ENCODE results near the gene TRIM40. TPM values are rescaled to one million over a fixed set of nuclear protein-coding genes. Genes with fewer than 3 reads are reported as not detected.
"Not testable (repeated sequence)": the region's sequence is repeated elsewhere in the genome, so short reads cannot be mapped to it uniquely, and the experiment has no call there.

TRIM40 gene
- total RNA-seq, 1 donor from 2014 or later = not detected

DNA sequence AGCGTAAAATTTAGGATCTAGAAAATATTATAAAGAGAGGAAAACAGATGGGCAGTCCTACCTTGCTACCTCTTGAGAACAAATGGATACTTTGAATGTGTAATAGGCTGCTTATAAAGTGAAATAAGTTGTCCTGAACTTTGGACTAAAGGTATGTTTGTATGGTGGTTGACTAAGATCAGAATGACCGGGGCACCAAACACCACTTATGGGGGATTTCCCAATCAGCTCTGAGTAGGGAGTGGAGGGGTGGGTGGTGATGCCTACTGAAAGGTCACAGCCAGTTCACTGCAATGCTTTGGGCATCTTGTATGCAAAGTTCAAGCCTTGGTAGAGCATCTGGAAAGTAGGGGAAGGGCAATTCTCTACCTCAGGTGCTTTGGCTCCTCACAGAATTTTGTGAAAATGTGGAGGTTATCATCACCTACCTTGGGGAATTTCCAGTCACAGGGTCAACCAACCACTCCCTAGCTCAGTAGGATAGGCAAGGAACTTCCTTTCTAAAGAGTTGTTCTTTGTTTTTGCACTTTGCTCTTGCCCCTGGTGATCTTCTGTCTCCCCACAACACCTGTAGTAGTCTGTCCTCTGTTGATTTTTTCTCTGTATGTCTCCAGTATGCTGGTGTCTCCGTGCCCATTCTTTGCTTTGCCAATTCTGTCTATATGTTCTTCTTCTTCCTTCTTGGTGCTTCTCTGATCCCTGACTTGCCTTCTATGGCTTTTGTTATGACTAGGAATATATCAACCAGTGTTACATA lies 22.8 kb upstream of the TRIM40 start, which contains the start of gene TRIM31:
Gene TRIM31 (minus strand): TSS at position 88 of the 757 bp plus-strand sequence. CDS start 285 bp downstream, outside the sequence.
- FAIRE-seq = no peak
- no peaks in the 10 kb centered on the region for H3K4me1 ChIP-seq (ENCODE audit: insufficient read depth, low read length)
- H2AFZ ChIP-seq (ENCODE audit: low read depth, low read length) = no peak within 1 kb of the TSS
- H3K36me3 Mint-ChIP-seq (ENCODE audit: low read depth, unreplicated experiment) = no peaks in the 10 kb centered on the region
- H3K27me3 ChIP-seq (ENCODE audit: insufficient read depth, low read length) = peaks cover 38% of the 10 kb centered on the region
- no peaks in the 10 kb centered on the region for H3K9me3 ChIP-seq (ENCODE audit: insufficient read depth, low read depth, low read length)
- no peak within 1 kb of the TSS for H3K4me2 ChIP-seq (ENCODE audit: low read length)
- H3K4me3 Mint-ChIP-seq (ENCODE audit: unreplicated experiment) = no peak within 1 kb of the TSS
- H3K4me1 Mint-ChIP-seq (ENCODE audit: low read depth, unreplicated experiment) = no peaks in the 10 kb centered on the region
- TF ChIP-seq EZH2 (IDR thresholded peaks at IDR 0.05; ENCODE audit: insufficient read depth, low read length) = no peak
- TF ChIP-seq, protein P1, sequence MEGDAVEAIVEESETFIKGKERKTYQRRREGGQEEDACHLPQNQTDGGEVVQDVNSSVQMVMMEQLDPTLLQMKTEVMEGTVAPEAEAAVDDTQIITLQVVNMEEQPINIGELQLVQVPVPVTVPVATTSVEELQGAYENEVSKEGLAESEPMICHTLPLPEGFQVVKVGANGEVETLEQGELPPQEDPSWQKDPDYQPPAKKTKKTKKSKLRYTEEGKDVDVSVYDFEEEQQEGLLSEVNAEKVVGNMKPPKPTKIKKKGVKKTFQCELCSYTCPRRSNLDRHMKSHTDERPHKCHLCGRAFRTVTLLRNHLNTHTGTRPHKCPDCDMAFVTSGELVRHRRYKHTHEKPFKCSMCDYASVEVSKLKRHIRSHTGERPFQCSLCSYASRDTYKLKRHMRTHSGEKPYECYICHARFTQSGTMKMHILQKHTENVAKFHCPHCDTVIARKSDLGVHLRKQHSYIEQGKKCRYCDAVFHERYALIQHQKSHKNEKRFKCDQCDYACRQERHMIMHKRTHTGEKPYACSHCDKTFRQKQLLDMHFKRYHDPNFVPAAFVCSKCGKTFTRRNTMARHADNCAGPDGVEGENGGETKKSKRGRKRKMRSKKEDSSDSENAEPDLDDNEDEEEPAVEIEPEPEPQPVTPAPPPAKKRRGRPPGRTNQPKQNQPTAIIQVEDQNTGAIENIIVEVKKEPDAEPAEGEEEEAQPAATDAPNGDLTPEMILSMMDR (IDR thresholded peaks at IDR 0.05; ENCODE audit: insufficient read depth, low read depth, low read length) = no peak
- no peak within 1 kb of the TSS for H3K27ac ChIP-seq (ENCODE audit: low read depth, low read length)
- no peaks in the 10 kb centered on the region for H3K36me3 ChIP-seq (ENCODE audit: insufficient read depth, low read length)
- no peak for DNase-seq (ENCODE audit: low read depth)
- peaks cover 57% of the 10 kb centered on the region for H3K27me3 Mint-ChIP-seq (ENCODE audit: low read depth, unreplicated experiment)
- no peaks in the 10 kb centered on the region for H3K79me2 ChIP-seq (ENCODE audit: insufficient read depth, low read length)
- H3K4me3 ChIP-seq (ENCODE audit: insufficient read depth, low read depth, low read length) = no peak within 1 kb of the TSS
- H3K27ac Mint-ChIP-seq (ENCODE audit: unreplicated experiment) = no peak within 1 kb of the TSS
- H4K20me1 ChIP-seq (ENCODE audit: insufficient read depth, low read length) = no peaks in the 10 kb centered on the region
- no peaks in the 10 kb centered on the region for H3K9me3 Mint-ChIP-seq (ENCODE audit: unreplicated experiment)
- no peak within 1 kb of the TSS for H3K9ac ChIP-seq (ENCODE audit: low read length)

DNA sequence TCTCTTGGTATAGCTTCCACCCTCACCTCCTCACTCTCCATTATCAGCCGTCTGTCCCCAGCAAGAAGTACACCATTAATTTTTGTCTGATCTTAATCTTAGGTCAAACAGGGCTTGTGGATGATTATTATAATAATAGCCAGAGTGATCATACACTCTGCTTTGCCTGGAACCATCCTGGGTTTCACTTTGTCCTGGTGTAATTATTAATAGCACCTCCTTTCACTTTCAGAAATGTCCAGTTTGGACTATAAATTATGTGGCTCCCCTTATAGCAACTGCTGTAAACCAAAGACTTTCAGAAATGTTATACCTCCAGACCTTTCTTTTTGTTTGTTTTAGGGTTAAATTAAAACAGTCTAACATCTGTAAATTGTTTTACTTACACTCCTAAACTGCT lies 22.1 kb upstream of the TRIM40 start:
- FAIRE-seq (no peak), DNase-seq (ENCODE audit: low read depth) (no peak)
- Histone ChIP-seq H3K9ac (ENCODE audit: low read length) (no peak overlapping the region), H3K27ac (ENCODE audit: low read depth, low read length) (no peak overlapping the region), H3K79me2 (ENCODE audit: insufficient read depth, low read length) (no peaks in the 10 kb centered on the region), H3K9me3 (ENCODE audit: insufficient read depth, low read depth, low read length) (no peaks in the 10 kb centered on the region), H2AFZ (ENCODE audit: low read depth, low read length) (no peak overlapping the region), H3K4me2 (ENCODE audit: low read length) (no peak overlapping the region), H3K36me3 (ENCODE audit: insufficient read depth, low read length) (no peaks in the 10 kb centered on the region), H4K20me1 (ENCODE audit: insufficient read depth, low read length) (no peaks in the 10 kb centered on the region), H3K27me3 (ENCODE audit: insufficient read depth, low read length) (peaks cover 35% of the 10 kb centered on the region), H3K4me3 (ENCODE audit: insufficient read depth, low read depth, low read length) (no peak overlapping the region), H3K4me1 (ENCODE audit: insufficient read depth, low read length) (no peaks in the 10 kb centered on the region)
- H3K4me3 Mint-ChIP-seq (ENCODE audit: unreplicated experiment) = no peak overlapping the region
- no peak for TF ChIP-seq EZH2 (IDR thresholded peaks at IDR 0.05; ENCODE audit: insufficient read depth, low read length)
- TF ChIP-seq, protein P1 (IDR thresholded peaks at IDR 0.05; ENCODE audit: insufficient read depth, low read depth, low read length) = no peak
- H3K4me1 Mint-ChIP-seq (ENCODE audit: low read depth, unreplicated experiment) = no peaks in the 10 kb centered on the region
- H3K36me3 Mint-ChIP-seq (ENCODE audit: low read depth, unreplicated experiment) = no peaks in the 10 kb centered on the region
- peaks cover 53% of the 10 kb centered on the region for H3K27me3 Mint-ChIP-seq (ENCODE audit: low read depth, unreplicated experiment)
- no peaks in the 10 kb centered on the region for H3K9me3 Mint-ChIP-seq (ENCODE audit: unreplicated experiment)
- H3K27ac Mint-ChIP-seq (ENCODE audit: unreplicated experiment) = no peak overlapping the region

DNA sequence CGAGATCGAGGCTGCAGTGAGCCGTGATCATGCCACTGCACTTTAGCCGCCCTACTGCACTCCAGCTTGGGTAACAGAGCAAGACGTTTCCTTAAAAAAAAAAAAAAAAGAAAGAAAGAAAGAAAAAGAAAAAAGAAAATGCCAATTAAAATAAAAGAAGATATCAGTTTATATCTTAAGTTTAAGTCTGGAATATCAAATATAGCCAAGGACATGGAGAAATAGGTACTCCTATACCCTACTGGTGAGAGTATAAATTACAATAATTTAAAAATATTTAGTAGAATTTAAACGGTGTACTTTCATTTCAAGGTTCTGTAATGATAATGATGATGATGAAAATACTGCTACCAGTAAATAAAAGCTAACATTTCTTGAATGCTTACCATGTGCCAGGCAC lies 19.2 kb upstream of the TRIM40 start:
- H3K27me3 Mint-ChIP-seq (ENCODE audit: low read depth, unreplicated experiment) = peaks cover 54% of the 10 kb centered on the region
- no peak overlapping the region for H2AFZ ChIP-seq (ENCODE audit: low read depth, low read length)
- no peak for TF ChIP-seq EZH2 (IDR thresholded peaks at IDR 0.05; ENCODE audit: insufficient read depth, low read length)
- TF ChIP-seq, protein P1 (IDR thresholded peaks at IDR 0.05; ENCODE audit: insufficient read depth, low read depth, low read length) = no peak
- H3K4me2 ChIP-seq (ENCODE audit: low read length) = no peak overlapping the region
- H3K27ac Mint-ChIP-seq (ENCODE audit: unreplicated experiment) = no peak overlapping the region
- no peaks in the 10 kb centered on the region for H3K9me3 Mint-ChIP-seq (ENCODE audit: unreplicated experiment)
- H3K27me3 ChIP-seq (ENCODE audit: insufficient read depth, low read length) = peaks cover 20% of the 10 kb centered on the region
- no peaks in the 10 kb centered on the region for H3K4me1 ChIP-seq (ENCODE audit: insufficient read depth, low read length)
- no peaks in the 10 kb centered on the region for H3K9me3 ChIP-seq (ENCODE audit: insufficient read depth, low read depth, low read length)
- FAIRE-seq = no peak
- no peak overlapping the region for H3K4me3 Mint-ChIP-seq (ENCODE audit: unreplicated experiment)
- no peak overlapping the region for H3K9ac ChIP-seq (ENCODE audit: low read length)
- H4K20me1 ChIP-seq (ENCODE audit: insufficient read depth, low read length) = no peaks in the 10 kb centered on the region
- no peaks in the 10 kb centered on the region for H3K36me3 Mint-ChIP-seq (ENCODE audit: low read depth, unreplicated experiment)
- no peaks in the 10 kb centered on the region for H3K36me3 ChIP-seq (ENCODE audit: insufficient read depth, low read length)
- H3K27ac ChIP-seq (ENCODE audit: low read depth, low read length) = no peak overlapping the region
- H3K4me3 ChIP-seq (ENCODE audit: insufficient read depth, low read depth, low read length) = no peak overlapping the region
- no peak for DNase-seq (ENCODE audit: low read depth)
- no peaks in the 10 kb centered on the region for H3K4me1 Mint-ChIP-seq (ENCODE audit: low read depth, unreplicated experiment)
- H3K79me2 ChIP-seq (ENCODE audit: insufficient read depth, low read length) = no peaks in the 10 kb centered on the region

DNA sequence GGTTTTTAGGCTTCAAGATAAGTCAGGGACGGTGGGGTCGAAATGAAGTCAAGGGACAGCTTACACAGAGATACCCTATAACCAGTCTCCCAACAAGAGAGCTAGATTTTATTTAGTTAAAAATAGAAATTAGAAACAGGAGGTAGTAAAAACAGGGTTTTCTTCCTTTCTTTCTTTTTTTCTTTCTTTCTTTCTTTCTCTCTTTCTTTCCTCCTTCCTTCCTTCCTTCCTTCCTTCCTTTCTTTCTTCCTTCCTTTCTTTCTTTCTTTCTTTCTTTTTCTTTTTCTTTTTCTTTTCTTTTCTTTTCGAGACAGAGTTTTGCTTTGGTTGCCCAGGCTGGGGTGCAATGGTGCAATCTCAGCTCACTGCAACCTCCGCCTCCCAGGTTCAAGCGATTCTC lies 17.2 kb upstream of the TRIM40 start:
- not testable (repeated sequence) for H3K4me1 ChIP-seq (ENCODE audit: insufficient read depth, low read length); H3K9ac ChIP-seq (ENCODE audit: low read length); H3K9me3 ChIP-seq (ENCODE audit: insufficient read depth, low read depth, low read length); H3K27ac ChIP-seq (ENCODE audit: low read depth, low read length); H3K27ac Mint-ChIP-seq (ENCODE audit: unreplicated experiment); H3K36me3 Mint-ChIP-seq (ENCODE audit: low read depth, unreplicated experiment); H3K4me3 Mint-ChIP-seq (ENCODE audit: unreplicated experiment); H3K36me3 ChIP-seq (ENCODE audit: insufficient read depth, low read length); DNase-seq (ENCODE audit: low read depth); H4K20me1 ChIP-seq (ENCODE audit: insufficient read depth, low read length); H3K27me3 ChIP-seq (ENCODE audit: insufficient read depth, low read length); H2AFZ ChIP-seq (ENCODE audit: low read depth, low read length); H3K4me3 ChIP-seq (ENCODE audit: insufficient read depth, low read depth, low read length); H3K4me1 Mint-ChIP-seq (ENCODE audit: low read depth, unreplicated experiment); H3K9me3 Mint-ChIP-seq (ENCODE audit: unreplicated experiment); FAIRE-seq; H3K79me2 ChIP-seq (ENCODE audit: insufficient read depth, low read length); H3K4me2 ChIP-seq (ENCODE audit: low read length)
- H3K27me3 Mint-ChIP-seq (ENCODE audit: low read depth, unreplicated experiment) = peaks cover 44% of the 10 kb centered on the region

All from astrocyte (in vitro differentiated cells and primary cell).